ENCODE results near the gene REXO4.
"Not testable (repeated sequence)": the region's sequence is repeated elsewhere in the genome, so short reads cannot be mapped to it uniquely, and the experiment has no call there.

REXO4 gene

DNA sequence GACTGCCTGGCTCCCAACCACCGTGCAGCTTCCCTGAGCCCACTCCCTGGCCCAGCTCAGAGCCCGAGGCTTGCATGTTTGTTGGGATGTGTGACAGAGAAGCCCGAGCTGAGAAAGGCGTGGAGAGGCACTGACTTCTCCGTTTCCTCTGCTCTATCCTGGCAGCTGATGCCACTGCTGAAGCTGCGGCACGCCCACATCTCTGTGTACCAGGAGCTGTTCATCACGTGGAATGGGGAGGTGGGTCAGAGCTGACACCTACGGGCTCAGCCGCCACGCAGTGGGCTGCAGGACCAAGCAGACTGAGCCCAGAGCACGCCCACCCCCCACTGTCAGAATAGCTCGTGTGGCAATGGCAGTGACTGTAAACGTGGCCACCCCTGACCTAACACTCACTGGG is 32.4 kb downstream of the REXO4 start:
- no peak for DNase-seq

DNA sequence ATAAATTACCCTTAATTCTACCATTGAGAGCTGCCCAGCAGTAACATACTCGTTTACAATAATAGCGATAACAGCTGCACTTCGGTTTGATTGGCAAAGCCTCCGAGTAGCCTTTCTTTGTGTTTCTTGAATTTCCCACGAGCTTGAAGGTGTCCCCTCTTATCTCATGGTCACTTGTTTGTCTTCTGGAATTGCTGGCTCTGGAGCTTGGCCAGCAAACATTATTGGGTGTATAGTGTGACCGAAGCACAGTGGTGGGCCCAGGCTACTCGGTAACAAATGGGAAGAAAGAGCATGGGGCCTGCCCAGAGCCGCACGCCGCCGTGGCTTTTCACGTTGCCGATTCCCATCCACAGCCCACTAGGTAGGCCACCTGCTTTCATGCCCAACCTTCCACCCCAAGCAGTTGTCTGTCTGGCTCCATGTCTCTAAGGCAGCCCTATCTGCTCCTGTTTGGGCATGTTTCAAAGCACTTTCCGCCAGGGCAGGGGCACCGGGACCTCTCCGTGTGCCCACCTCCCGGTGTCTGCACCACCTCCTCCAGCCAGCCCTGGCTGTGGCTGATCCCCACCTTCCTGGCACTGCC is 33.0 kb downstream of the REXO4 start:
- DNase-seq = no peak

DNA sequence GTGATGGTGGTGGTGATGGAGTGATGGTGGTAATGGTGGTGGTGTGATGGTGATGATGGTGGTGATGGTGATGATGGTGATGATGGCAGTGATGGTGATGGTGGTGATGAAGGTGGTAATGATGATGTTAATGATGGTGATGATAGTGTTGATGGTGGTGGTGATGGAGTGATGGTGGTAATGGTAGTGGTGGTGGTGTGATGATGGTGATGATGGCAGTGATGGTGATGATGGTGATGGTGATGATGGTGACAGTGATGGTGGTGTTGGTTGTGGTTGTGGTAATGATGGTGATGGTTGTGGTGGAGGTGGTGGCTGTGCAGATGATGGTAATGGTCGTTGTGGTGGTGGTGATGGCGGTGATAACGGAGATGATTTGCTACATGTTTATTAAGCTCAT is 34.4 kb downstream of the REXO4 start:
- no peak for DNase-seq

DNA sequence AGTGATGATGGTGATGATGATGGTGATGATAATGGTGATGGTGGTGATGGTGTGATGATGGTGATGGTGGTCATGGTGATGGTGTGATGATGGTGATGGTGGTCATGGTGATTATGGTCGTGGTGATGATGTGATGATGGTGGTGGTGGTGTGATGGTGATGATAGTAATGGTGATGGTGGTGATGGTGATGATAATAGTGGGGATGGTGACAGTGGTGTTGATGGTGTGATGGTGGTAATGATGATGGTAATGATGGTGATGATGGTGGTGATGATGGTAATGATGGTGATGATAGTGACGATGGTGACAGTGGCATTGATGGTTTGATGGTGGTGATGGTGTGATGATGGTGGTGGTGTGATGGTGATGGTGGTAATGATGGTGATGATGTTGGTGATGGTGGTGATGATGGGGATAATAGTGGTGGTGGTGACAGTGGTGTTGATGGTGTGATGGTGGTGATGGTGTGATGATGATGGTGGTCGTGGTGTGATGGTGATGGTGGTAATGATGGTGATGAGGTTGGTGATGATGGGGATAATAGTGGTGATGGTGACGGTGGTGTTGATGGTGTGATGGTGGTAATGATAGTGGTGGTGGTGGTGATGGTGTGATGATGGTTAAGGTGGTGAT is 35.2 kb downstream of the REXO4 start:
- no peak for DNase-seq

DNA sequence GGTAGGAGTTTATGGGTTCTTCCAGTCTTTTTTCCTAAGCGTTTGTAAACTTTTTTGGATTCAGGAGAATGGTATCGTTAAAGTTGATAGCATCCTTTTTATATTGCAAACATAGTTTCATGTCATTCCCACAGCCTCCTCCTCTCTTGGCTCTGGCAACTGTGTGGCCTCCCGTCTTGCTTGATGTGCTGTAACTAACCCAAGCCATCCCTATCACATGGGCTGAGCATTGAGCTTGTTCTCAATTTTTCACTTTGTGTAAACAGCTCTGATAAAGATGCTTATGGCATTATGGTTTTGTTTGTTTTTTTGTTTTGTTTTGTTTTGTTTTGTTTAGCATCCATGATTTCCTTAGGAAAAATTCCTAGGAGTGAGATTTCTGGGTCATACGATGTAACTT is 37.1 kb downstream of the REXO4 start:
- no peak for DNase-seq

DNA sequence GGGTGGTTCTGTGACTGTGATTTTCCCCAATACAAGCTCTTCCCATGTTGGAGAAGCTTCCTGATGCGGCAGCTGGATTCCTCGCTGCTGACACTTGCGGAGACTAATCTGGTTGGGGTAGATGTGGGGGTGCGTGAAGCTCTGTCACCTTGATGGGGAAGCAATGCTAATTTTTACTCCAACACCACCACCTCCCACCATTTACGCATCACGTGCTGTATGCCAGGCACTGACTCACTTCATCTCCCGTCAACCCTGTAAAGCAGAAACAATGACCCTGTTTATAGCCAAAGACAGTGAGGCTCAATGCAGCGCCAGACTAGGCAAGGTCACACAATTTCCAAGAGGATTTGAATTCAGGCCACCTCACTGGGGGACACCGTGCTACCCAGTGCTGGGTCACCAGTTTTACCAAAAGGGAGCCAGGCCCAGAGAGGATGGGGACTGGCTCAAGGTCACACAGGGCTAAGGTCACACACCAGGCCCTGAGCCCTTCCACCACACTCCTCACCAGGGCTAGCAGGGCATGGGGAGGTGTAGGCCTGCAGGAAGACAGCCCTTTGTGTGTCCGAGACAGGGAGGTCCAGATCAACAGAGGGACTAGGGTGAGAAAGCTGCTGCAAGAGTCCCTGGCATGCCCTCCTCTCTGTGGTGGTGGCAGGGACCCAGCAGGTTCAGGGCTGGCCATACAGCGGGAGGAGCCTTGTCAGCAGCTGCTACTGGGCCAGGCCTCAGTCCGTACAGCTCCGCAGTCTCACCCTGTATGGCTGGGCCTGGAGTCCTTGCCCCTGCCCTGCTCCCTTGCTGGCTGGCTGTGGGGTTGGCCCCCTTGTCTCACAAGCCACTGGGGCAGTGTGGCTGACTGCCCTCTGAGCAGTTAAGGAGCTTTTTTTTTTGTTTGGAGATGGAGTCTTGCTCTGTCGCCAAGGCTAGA is 38.4 kb downstream of the REXO4 start:
- DNase-seq = no peak

DNA sequence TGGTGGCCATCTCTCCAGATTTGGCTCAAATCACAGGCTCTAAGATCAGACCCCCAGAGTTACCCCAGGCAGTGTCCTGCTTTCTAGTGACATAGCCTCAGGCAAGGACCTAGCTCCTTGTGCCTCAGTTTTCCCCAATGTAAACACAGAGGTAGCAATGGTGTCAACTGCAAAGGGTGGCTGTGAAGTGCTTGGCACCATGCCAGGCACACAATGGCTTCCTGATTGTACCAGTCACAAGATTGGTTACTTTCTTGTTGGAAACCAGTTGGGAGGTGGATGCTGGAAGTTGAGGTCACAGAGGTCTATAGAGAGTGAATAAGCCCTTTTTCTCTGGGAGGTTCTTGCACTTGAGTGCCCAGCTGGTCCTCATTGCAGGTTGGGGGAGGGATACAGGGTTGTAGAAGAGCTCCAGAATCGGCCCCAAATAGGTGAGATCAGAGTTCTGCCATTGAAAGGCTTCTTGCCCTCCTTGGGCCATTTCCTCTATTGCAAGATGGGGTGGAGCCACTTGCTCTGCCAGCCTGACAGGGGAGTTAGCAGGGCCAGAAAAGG is 39.3 kb downstream of the REXO4 start:
- DNase-seq = no peak

DNA sequence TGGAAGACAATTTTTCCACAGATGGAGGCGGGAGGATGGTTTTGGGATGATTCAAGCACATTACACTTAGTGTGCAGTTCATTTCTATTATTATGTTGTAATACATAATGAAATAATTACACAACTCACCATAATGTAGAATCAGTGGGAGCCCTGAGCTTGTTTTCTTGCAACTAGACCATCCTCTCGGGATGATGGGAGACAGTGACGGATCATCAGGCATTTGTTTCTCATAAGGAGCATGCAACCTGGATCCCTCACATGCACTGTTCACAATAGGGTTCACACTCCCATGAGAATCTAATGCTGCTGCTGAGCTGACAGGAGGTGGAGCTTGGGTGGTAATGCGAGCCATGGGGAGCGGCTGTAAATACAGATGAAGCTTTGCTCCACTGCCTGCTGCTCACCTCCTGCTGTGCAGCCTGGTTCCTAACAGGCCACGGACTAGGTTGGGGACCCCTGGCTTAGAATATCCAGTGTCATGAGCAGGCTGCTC is 40.0 kb downstream of the REXO4 start:
- no peak for DNase-seq

DNA sequence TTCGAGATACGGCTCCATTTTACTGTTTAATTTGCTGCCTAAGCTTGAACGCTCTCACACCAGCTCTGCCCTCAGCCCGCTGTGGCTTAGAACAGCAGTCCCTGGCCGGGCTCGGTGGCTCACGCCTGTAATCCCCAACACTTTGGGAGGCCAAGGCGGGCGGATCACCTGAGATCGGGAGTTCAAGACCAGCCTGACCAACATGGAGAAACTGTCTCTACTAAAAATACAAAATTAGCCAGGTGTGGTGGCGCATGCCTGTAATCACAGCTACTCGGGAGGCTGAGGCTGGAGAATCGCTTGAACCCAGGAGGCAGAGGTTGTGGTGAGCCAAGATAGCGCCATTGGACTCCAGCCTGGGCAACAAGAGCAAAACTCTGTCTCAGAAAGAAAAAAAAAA is 40.5 kb downstream of the REXO4 start:
- not testable (repeated sequence) for DNase-seq

DNA sequence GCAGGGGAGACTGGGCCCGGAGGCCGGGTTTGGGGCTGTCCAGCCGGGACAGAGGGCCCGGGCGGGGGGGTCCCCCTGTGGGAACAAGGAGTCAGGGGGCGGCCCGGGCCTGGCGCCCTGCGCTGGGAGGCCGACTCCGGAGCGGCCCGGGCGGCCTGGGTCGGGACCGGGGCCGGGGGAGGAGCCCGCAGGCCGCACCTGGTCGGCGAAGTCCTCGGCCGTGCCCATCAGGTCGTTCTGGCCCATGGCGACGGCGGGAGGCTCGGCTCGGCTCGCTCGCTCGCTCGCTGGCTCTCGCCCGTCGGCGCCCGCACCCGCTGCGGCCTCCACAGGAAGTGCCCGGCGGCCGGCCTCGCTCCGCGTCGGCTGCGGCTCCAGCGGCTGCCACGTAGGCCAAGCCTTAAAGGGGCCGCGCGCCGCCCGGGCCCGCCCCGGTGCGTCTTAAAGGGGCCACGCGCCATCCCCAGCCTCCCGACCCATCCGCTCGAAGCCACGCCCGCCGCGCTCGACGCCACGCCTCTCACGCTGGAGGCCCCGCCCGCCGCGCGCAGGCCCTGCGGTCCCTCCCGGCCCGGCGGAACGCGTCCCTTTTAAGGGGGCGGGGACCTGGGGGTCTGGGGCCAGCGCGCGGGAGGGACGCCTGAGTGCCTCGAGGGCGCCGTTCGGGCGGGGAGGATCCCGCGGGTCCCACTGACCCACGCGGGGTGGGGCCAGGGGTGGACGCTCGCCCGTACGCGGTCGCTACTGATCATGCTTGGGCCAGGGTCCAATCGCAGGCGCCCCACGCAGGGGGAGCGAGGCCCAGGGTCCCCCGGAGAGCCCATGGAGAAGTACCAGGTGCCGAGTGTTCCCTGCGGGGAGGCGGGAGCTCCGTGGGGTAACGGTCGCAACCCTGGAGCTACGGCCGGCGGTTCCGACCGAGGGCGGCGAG is 41.8 kb downstream of the REXO4 start, which contains the start of the genes STKLD1 and SURF4:
TSS of gene STKLD1 (plus strand) at position 643 of the 931 bp plus-strand sequence. CDS start at position 751, 108 bp downstream.
TSS of gene SURF4 (minus strand) at position 337 of the 931 bp plus-strand sequence. CDS start at position 246, 91 bp downstream.
- DNase-seq = peak; percentile 84 to 90 (median 88)

DNA sequence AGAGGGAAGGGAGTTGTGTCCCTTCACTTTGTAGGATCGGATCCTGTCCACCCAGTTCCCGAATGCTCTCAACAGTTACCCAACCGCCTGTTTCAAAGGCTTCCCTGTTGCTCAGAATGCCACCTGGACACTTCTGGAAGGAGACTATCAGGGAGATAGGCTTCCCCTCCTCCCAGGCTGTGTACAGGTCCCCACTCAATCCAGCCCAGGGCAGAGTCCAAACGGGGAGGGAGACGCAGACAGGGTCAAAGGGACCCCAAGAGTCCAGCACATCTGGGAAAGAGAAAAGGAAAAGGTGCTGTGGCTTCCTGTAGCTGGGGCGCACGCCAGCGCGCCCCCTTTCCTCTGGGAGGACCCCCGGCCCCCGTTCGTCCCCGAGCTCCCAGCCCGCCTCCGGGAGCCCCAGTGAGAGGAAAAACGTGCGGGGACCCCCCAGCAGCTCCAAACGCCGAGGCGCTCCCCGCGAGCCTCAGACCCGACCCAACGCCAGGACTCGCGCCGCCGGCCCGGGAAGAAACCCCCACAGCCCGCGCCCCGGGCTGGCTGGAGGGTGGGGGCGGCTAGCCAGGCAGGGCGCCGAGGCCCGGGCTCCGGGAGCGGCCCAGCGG is 42.6 kb downstream of the REXO4 start:
- DNase-seq = no peak

DNA sequence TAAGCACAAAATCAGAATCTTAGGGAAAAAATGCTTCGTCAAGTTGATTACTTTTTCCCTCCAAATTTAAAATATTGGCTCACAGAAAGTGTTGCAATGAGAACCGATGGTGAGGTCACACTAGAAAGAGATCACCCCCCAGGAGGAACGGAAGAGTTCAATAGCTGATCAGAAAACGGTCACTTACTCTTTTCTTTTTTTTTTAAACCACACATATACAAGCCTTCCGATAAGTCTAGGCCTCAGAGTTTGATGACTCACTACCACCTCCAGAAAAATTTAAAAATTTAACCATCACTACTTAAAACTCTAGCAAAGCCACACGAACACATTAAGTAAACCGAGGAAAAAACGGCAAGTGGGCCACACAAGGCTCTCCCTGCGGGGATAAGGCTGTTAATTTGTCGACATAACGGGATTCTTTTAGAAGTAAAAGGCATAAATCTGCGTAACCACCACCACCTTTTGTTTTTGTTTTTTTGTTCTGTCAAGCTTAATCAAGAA is 43.1 kb downstream of the REXO4 start:
- DNase-seq = no peak

DNA sequence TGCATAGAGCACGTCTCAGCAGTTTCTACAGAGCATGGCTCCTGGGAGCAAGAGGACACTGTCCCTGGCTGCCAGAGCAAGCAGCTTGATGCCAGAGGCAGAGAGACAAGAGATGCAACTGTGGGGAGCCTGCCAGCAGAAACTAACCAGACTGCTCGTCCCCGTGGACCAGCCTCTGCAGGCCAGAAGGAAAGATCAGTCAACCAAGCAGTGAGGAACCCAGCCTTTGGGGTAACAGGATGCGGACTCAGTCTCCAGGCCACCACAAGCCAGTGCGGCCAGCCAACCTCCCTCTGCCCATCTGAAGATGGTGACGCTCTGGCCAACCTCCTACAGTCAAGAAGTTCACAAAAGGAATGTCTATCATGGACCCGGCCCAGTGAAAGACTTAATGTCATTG is 45.7 kb downstream of the REXO4 start:
- no peak for DNase-seq

DNA sequence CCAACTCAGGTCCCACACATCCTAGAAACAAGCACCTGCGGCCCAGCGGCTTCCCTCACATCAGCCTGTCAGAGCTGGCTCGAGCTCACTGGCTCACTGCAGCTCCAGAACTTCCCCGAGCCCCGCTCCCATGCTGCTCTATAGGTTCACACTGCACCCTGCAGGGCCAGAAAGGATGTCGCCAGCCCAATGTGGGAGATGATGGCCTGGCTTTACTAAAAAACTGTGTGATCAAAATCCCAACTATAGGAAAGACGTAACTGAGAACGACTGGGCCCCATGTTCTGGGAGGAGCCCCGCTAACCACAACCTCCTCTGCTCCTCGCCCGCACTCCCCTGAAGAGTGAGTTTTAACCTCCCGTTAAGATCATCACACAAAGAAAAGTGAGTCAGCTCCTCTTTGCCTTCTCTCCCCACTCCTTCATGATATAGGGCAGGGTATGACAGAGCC is 46.5 kb downstream of the REXO4 start:
- DNase-seq = peak in 3 of 4 experiments; percentile 33 to 57 (median 43)

DNA sequence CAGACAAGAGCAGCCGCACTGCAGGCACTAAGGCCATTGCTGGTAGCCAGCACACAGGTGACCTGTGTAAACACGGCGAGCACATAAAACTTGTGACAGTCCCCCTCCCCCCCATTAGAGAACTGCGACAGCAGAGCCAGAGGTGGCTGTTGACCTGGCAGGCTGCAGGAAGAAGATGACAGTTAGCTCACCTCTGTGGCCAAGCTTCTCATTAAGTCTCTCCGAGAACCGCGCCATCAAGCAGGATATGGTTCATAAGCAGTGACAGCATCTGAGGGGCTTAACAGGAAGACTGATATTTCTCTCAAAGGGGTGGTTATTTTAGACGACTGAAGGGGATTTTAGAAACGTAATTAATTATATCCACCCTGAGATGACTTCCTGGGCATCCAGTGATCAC is 47.1 kb downstream of the REXO4 start:
- peak in 2 of 4 experiments; percentile 28 to 43 for DNase-seq

DNA sequence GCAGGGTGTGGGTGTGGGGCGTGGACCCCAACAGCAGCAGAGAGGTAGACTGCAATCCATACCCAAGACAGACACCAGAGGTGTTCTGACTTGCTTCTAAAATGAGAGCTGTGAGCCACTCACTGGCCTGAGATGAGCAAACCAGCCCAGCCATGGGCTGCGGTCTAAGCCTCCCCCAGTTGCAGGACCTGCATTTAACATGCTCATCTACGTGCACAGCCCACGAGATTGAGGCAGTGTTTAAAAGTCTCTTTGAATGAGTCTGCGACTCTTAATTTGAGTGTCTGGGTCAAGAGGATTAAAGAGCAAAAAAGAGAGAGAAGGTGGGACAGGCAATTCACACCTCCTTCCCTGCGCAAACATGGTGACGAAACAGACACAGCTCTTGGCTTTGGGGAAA is 47.9 kb downstream of the REXO4 start:
- DNase-seq = no peak

DNA sequence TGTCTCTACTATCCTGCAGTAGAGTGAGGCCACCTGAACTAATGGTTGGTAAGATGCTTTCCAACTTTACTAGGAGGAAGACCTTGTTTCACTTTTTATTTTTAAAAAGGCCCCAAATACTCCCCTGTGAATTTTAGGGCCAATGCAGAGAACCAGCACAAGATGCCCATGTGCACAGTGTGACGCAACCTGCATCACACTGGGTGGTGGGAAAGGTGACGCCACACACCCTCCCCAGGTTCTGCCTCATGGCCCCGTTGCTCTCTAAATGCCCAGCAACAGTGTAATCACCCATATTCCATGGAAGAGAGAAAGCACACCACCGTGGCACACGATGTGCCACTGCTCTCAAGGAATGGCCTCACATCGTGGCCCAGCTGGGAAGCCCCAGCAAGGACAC is 48.4 kb downstream of the REXO4 start:
- no peak for DNase-seq

DNA sequence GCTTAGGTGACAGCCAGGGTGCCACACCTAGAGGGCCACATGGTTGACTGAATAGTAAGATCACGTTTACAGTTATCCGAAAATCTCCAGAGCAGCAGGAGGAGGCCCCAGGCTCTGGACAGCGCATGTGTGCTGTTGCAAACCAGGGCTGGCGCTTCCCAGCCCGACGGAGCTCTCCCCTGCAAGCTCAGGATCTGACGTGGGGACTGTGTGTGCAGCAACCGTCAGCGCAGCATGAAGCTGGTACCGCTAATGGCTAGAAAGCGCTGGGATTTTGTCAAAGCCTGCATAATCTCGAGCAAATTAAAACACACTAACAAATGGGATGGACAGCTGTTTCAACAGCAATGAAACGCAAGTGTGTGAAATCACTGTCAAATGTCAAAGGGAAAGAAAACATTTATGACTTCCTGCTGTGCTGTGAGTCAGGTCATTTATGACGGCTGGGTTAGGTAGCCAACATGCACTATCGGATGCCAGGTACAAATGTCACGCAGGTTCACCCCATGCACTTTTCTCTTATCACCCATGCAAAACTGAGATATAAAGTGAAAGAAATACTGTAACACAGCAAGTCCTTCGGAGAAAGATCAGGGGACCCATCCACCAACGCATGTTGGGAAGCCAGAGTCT is 49.4 kb downstream of the REXO4 start:
- DNase-seq = no peak

DNA sequence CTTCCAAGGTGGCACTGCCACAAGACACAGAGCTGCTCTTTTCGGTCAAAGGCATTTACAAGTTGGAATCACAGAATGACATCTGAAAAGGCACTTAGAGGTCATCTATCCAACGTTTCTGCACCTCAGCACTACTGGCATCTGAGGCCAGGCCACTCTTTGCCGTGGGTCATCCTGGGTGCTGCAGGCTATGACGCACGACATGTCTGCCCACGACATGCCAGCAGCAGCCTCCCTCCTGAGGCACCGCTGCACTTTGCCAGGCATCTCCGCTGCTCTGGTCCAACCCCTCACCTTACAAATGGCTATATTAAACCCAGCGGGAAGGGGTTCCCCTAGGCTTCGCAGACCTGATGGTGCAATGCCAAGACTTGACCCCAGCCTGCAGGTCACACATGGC is 50.0 kb downstream of the REXO4 start:
- no peak for DNase-seq

DNA sequence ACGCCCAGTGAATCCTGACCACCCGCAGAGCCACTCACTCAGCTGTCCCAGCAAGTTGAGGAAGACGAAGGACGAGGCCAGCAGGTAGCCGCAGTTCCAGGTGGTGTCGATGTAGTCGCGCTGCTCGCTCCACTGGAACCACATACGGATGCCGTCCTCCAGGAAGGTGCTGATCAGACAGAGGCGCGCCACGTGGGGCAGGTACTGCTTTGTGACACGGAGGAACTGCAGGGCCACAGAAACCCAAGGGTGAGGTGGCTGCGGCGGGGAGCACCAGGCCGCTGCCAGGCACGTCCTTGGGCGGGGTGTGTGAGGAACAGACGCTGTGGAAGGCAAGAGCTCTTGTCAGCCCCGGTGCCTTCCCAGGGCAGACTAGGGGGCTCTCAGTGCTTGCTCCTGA is 50.6 kb downstream of the REXO4 start:
- DNase-seq = no peak

DNA sequence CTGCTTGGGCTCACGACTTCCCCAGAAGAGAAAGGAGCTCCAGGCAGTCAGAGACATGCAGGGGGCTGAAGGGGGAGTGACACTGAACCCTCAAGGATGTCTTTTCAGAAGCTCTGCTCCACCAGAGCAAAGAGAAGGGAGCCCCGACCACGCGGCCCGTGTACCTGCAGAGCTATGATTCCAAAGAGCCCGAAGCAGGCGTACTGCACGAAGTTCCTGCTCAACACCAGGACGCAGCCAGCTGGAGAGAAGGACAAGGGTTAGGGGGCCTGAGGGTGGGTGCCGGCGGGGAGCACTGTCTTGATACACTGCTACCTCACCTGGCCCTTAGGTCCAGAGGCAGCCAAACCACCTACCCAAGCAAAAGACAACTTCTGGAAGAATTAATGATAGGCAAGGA is 51.4 kb downstream of the REXO4 start:
- no peak for DNase-seq
